ENCODE data around the gene STIP1. TPM values are rescaled to one million over a fixed set of nuclear protein-coding genes. Genes with fewer than 3 reads are reported as not detected.

STIP1 gene
- total and polyA plus RNA-seq, 9 of the 15 experiments (the other 6 are each of a cell fraction or from before 2014, with no cell fraction given): 58.1 to 465 (median 346) TPM

- TF ChIP-seq ATF3 (IDR thresholded peaks at IDR 0.05) (peak; percentile 24; the same call in 1 of the 2 replicates), ATF3 (CRISPR knock-in tag; conservative IDR thresholded peaks at IDR 0.05) (no peak), PHF20 (IDR thresholded peaks at IDR 0.05; ENCODE audit: partially characterized antibody) (no peak), ZNF655 (CRISPR knock-in tag; IDR thresholded peaks at IDR 0.05) (no peak), PML (IDR thresholded peaks at IDR 0.05; ENCODE audit: low read length) (no peak), ZBTB12 (CRISPR knock-in tag; IDR thresholded peaks at IDR 0.05) (no peak), MTA3 (IDR thresholded peaks at IDR 0.05; ENCODE audit: borderline replicate concordance) (no peak), NR2C1 (IDR thresholded peaks at IDR 0.05) (no peak), NR2C1 (tag; IDR thresholded peaks at IDR 0.05) (no peak), COPS2 (conservative IDR thresholded peaks at IDR 0.05) (no peak), ATF4 (CRISPR knock-in tag; IDR thresholded peaks at IDR 0.05) (no peak), U2AF1 (optimal IDR thresholded peaks at IDR 0.05; ENCODE audit: low read depth, low read length) (no peak), SAFB (IDR thresholded peaks at IDR 0.05; ENCODE audit: borderline replicate concordance, low read depth, low read length) (no peak), JUND (IDR thresholded peaks at IDR 0.05; ENCODE audit: borderline replicate concordance, low read depth, low read length) (peak; percentile 46; the same call in 1 of the 2 replicates), JUND (tag; IDR thresholded peaks at IDR 0.05; ENCODE audit: borderline replicate concordance, low read depth, low read length) (no peak), WHSC1 (IDR thresholded peaks at IDR 0.05; ENCODE audit: low read length) (no peak), CTBP1 (IDR thresholded peaks at IDR 0.05; ENCODE audit: borderline replicate concordance) (no peak), MAFG (tag; conservative IDR thresholded peaks at IDR 0.05) (0 out of 2 replicates have a peak, but pooled peaks have one; percentile 40), NELFE (IDR thresholded peaks at IDR 0.05; ENCODE audit: insufficient read depth, insufficient read length) (no peak), JUNB (CRISPR knock-in tag; conservative IDR thresholded peaks at IDR 0.05) (no peak), POLR2B (IDR thresholded peaks at IDR 0.05; ENCODE audit: low read depth, partially characterized antibody) (no peak), TSHZ1 (CRISPR knock-in tag; IDR thresholded peaks at IDR 0.05) (no peak)
These were observed 12.2 kb upstream of the STIP1 start (continued) for GRCh38 chr11:64173616-64174355.
